Measurements from ENCODE around the gene STK31.
"Not testable (repeated sequence)": the region's sequence is repeated elsewhere in the genome, so short reads cannot be mapped to it uniquely, and the experiment has no call there.

The STK31 gene

DNA sequence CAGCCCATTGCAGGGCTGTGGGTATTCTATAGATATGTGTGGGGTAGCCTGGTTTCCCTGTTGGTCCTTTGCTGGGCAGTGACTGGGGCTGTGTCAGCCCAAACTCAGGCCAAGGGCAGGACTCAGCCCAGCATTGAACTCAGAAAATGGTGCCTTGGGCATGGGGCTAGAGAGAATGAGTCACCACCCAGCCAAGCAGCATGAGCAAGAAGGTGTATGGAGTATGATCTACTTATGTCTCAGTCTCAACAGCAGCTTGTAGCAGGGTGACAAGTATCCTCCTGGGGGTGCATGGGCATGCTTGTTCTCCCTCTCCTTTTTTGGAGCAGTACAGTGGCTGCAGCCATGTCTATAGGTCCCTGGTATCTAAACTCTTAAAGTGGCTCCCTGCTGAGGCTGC, 32.0 kb downstream of the STK31 start:
- TF ChIP-seq, protein P1, sequence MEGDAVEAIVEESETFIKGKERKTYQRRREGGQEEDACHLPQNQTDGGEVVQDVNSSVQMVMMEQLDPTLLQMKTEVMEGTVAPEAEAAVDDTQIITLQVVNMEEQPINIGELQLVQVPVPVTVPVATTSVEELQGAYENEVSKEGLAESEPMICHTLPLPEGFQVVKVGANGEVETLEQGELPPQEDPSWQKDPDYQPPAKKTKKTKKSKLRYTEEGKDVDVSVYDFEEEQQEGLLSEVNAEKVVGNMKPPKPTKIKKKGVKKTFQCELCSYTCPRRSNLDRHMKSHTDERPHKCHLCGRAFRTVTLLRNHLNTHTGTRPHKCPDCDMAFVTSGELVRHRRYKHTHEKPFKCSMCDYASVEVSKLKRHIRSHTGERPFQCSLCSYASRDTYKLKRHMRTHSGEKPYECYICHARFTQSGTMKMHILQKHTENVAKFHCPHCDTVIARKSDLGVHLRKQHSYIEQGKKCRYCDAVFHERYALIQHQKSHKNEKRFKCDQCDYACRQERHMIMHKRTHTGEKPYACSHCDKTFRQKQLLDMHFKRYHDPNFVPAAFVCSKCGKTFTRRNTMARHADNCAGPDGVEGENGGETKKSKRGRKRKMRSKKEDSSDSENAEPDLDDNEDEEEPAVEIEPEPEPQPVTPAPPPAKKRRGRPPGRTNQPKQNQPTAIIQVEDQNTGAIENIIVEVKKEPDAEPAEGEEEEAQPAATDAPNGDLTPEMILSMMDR (IDR thresholded peaks at IDR 0.05; ENCODE audit: extremely low read depth, missing control alignments): no peak
- no peak for DNase-seq (ENCODE audit: low spot score)

DNA sequence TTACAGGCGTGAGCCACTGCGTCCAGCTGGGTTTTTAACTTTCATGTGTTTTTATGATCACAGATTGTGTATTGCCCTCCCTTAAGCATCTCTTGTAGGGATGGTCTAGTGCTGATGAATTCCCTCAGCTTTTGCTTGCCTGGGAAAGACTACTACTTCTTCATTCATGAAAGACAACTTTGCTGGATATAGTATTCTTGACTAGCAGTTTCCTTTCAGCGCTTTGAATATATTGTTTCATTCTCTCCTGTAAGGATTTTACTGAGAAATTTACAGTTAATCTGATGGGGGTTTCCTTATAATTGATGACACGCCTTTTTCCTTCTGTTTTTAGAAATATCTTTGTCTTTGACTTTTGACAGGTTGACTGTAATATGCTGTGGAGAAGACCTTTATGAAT, 33.2 kb downstream of the STK31 start:
- TF ChIP-seq, protein P1 (IDR thresholded peaks at IDR 0.05; ENCODE audit: extremely low read depth, missing control alignments): no peak
- no peak for DNase-seq (ENCODE audit: low spot score)

DNA sequence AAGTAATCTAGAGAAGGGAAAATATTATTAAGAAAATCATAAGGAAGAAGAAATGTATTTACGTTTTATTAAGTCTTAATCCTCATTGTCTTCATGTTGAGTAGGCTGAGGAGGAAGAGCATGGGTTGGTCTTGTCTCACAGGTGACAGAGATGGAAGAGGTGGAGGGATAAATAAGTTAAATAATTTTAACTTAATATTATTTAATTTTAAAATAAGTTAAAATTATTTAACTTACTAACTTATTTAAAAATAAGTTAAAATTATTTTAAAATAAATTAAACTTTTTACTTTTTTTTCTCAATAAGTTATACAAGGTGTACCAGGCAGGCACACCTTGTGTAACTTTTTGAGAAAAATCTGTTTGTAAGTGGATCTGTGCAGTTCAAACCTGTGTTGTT, 36.6 kb downstream of the STK31 start:
- DNase-seq (ENCODE audit: low spot score): no peak
- TF ChIP-seq, protein P1 (IDR thresholded peaks at IDR 0.05; ENCODE audit: extremely low read depth, missing control alignments): no peak

- TF ChIP-seq, protein P1 (IDR thresholded peaks at IDR 0.05; ENCODE audit: extremely low read depth, missing control alignments): no peak
- no peak for DNase-seq (ENCODE audit: low spot score)
Measured at GRCh38 chr7:23751852-23752251, 41.8 kb downstream of the STK31 start.

DNA sequence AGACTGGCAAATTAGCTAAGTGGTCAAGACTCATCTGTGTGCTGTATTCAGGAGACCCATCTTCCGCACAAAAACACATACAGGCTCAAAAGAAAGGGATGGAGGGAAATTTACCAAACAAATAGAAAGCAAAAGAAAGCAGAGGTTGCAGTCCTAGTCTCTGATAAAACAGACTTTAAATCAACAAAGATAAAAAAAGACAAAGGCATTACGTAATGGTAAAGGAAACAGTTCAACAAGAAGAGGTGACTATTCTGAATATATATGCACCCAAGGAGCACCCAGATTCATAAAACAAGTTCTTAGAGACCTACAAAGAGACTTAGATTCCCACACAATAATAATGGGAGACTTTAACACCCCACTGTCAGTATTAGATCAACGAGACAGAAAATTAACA, 48.8 kb downstream of the STK31 start:
- not testable (repeated sequence) for DNase-seq (ENCODE audit: low spot score)

DNA sequence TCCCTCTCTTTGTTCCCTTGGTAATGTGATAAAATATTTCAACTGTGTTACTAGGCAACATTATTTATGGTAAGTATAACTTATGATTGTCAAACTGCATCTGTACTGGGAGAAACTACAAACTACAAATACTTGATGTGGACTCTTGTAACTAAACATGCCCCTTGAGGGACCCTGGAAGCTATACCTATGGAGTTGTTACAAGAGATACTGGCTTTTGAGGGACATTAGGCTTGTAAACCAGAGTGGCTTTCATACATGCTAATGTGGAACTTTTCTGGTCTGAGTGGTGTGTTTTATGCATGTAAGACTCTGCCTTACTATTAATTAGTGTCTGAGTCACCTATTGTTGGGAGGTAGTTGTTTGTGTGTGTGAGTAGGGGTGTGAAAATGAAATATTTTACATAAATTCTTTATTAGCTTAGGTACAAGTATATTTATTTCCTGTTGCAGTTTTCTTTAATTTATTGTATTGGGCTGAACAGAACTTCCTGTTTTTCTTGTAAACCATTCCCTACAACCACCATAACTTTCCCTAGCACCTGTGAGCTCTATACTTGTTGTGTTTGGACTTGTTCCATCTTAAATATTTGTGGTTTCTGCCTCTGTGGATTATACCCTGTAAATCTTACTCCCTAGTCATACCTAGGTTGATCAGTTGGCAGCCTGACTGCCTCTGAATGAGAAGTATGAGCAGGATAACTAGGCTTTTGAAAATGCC, 49.8 kb downstream of the STK31 start:
- DNase-seq (ENCODE audit: low spot score): no peak
- TF ChIP-seq, protein P1 (IDR thresholded peaks at IDR 0.05; ENCODE audit: extremely low read depth, missing control alignments): no peak

DNA sequence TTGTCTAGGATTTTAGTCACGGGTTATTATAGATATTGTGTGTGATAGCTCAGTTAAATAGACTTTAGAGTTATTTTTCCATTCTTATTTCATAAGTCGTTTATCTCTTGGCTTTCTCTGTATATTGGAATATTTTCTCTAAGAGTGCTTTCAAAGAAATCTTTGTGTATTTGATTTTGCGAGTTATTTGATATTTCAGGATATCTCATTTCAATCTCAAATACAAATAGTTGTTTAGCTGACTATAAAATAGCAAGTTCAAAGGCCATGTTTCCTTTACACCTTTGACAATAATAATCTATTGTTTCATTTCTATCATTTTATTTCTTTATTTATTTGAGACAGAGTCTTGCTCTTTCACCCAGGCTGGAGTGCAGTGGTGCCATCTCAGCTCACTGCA, 55.9 kb downstream of the STK31 start:
- no peak for DNase-seq (ENCODE audit: low spot score)
- TF ChIP-seq, protein P1 (IDR thresholded peaks at IDR 0.05; ENCODE audit: extremely low read depth, missing control alignments): no peak

DNA sequence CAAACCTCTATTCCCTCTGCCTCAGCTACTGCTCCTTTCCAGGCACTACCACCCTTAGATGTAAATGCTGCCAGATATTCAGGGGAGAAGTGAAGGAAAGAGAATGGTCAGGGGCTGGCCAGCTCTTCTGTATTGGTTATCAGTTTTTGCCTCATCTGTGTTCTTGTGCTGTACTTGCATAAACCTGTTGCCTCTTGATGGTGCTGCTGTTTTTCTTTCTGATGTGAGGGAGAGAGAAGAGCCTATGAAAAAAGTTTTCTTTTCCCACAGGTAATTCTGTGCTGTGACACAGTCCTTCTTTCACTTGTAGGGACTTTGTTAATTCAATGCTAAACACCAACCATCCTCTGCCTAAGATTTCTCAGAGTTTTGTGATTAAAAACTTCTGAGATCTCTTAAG, 57.5 kb downstream of the STK31 start:
- DNase-seq (ENCODE audit: low spot score): no peak
- TF ChIP-seq, protein P1 (IDR thresholded peaks at IDR 0.05; ENCODE audit: extremely low read depth, missing control alignments): no peak

Measured in GM20000 (cell line).